ENCODE measurements around the gene GPR17. TPM values are rescaled to one million over a fixed set of nuclear protein-coding genes. Genes with fewer than 3 reads are reported as not detected.

The GPR17 gene
- total RNA-seq, 1 experiment from 2014 or later, result 0.35 TPM

DNA sequence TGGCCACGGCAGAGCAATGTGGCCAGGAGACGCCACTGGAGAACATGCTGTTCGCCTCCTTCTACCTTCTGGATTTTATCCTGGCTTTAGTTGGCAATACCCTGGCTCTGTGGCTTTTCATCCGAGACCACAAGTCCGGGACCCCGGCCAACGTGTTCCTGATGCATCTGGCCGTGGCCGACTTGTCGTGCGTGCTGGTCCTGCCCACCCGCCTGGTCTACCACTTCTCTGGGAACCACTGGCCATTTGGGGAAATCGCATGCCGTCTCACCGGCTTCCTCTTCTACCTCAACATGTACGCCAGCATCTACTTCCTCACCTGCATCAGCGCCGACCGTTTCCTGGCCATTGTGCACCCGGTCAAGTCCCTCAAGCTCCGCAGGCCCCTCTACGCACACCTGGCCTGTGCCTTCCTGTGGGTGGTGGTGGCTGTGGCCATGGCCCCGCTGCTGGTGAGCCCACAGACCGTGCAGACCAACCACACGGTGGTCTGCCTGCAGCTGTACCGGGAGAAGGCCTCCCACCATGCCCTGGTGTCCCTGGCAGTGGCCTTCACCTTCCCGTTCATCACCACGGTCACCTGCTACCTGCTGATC, 4.9 kb downstream of the GPR17 start:
- no peak overlapping the region for H3K23ac ChIP-seq (ENCODE audit: insufficient read length, low read depth, low read length)
- Mint-ChIP-seq H3K4me3 (no peak overlapping the region), H3K36me3 (ENCODE audit: insufficient read depth in 1 of 3, low read depth in 3 of 3) (no peaks in the 10 kb centered on the region), H3K27me3 (ENCODE audit: low read depth) (peaks cover 5% of the 10 kb centered on the region), H3K9me3 (no peaks in the 10 kb centered on the region), H3K4me1 (peaks cover 16 to 27% of the 10 kb centered on the region in 2 experiments), H3K27ac (no peak overlapping the region)
- H4K20me1 ChIP-seq (ENCODE audit: control insufficient read depth, insufficient read depth, insufficient read length), result no peaks in the 10 kb centered on the region
- no peaks in the 10 kb centered on the region for H3K27me3 ChIP-seq (ENCODE audit: insufficient read depth, low read length)
- no peak overlapping the region for H2BK5ac ChIP-seq (ENCODE audit: insufficient read length, low read length)
- H2BK120ac ChIP-seq (ENCODE audit: low read depth, low read length, poor library complexity, severe bottlenecking), result no peak overlapping the region
- H3K27ac ChIP-seq (ENCODE audit: insufficient read length, low read depth, low read length), result no peak overlapping the region
- H3K9me3 ChIP-seq (ENCODE audit: control insufficient read depth, low read depth, low read length), result no peaks in the 10 kb centered on the region
- WGBS (ENCODE audit: extremely low coverage, insufficient read length, low lambda C conversion rate), result no CpG with 5 or more reads among the region's 28 CpGs
- H2AFZ ChIP-seq (ENCODE audit: low read length), result no peak overlapping the region
- no peak overlapping the region for H4K91ac ChIP-seq (ENCODE audit: insufficient read length, low read depth, low read length)
- H3K4me1 ChIP-seq (ENCODE audit: insufficient read depth, low read length), result no peaks in the 10 kb centered on the region
- no peak overlapping the region for H3K56ac ChIP-seq (ENCODE audit: insufficient read length, low read depth, low read length)
- H3K9ac ChIP-seq (ENCODE audit: extremely low read depth, insufficient read length, low read length), result no peak overlapping the region
- no peak overlapping the region for H2BK12ac ChIP-seq (ENCODE audit: insufficient read length, low read depth, low read length)
- H4K5ac ChIP-seq (ENCODE audit: insufficient read length, low read depth, low read length), result no peak overlapping the region
- H3K79me1 ChIP-seq (ENCODE audit: insufficient read depth, low read depth, low read length, poor library complexity, severe bottlenecking), result no peaks in the 10 kb centered on the region
- H3K79me2 ChIP-seq (ENCODE audit: insufficient read depth, low read length), result no peaks in the 10 kb centered on the region
- H4K8ac ChIP-seq (replicated peaks; ENCODE audit: insufficient read length, low read depth, low read length), result no peak overlapping the region
- H3T11ph ChIP-seq (ENCODE audit: low read length), result no peak overlapping the region
- H2BK20ac ChIP-seq (ENCODE audit: low read depth, low read length, poor library complexity, severe bottlenecking), result no peak overlapping the region
- DNase-seq, result no peak
- peaks cover 4% of the 10 kb centered on the region for H3K23me2 ChIP-seq (ENCODE audit: insufficient read length, low read depth, low read length, poor library complexity, severe bottlenecking)
- no peak overlapping the region for H3K4ac ChIP-seq (ENCODE audit: low read depth, low read length)
- H3K14ac ChIP-seq (ENCODE audit: insufficient read depth, low read length), result no peak overlapping the region
- TF ChIP-seq, protein P1, sequence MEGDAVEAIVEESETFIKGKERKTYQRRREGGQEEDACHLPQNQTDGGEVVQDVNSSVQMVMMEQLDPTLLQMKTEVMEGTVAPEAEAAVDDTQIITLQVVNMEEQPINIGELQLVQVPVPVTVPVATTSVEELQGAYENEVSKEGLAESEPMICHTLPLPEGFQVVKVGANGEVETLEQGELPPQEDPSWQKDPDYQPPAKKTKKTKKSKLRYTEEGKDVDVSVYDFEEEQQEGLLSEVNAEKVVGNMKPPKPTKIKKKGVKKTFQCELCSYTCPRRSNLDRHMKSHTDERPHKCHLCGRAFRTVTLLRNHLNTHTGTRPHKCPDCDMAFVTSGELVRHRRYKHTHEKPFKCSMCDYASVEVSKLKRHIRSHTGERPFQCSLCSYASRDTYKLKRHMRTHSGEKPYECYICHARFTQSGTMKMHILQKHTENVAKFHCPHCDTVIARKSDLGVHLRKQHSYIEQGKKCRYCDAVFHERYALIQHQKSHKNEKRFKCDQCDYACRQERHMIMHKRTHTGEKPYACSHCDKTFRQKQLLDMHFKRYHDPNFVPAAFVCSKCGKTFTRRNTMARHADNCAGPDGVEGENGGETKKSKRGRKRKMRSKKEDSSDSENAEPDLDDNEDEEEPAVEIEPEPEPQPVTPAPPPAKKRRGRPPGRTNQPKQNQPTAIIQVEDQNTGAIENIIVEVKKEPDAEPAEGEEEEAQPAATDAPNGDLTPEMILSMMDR (conservative IDR thresholded peaks at IDR 0.05), result no peak
- no peak overlapping the region for H3K4me2 ChIP-seq (ENCODE audit: insufficient read depth, insufficient read length, low read length)
- no peak overlapping the region for H2AK5ac ChIP-seq (ENCODE audit: insufficient read length, low read length)
- no peak overlapping the region for H3K18ac ChIP-seq (ENCODE audit: insufficient read length, low read depth, low read length)
- H2BK15ac ChIP-seq (ENCODE audit: low read depth, low read length), result no peak overlapping the region

All from H9 (cell line).